ENCODE results near the gene CARD8. TPM values are rescaled to one million over a fixed set of nuclear protein-coding genes. Genes with fewer than 3 reads are reported as not detected.

CARD8 gene
- total RNA-seq, 1 experiment from 2014 or later, result 8.7 TPM

DNA sequence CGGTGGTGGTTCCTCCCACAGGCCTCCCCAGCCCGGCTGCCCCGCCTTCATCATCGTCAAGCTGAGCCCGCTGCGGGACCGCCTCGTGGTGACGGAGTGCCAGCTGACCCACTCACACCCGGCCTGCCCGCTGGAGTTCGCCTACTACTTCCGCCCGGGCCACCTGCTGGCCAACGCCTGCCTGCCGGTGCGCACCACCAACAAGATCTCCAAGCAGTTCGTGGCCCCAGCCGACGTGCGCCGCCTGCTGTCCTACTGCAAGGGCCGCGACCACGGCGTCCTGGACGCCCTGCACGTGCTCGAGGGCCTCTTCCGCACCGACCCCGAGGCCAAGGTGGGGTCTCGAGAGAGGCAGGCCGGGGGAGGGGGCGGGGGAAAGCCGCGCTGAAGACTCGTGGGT, 73.3 kb downstream of the CARD8 start:
- Histone ChIP-seq H3K9ac (ENCODE audit: low read length) (no peak overlapping the region), H3K4me2 (ENCODE audit: low read length) (no peak overlapping the region), H3K27ac (ENCODE audit: low read length) (no peak overlapping the region), H4K20me1 (ENCODE audit: low read length) (no peaks in the 10 kb centered on the region), H2AFZ (ENCODE audit: low read length) (no peak overlapping the region), H3F3A (ENCODE audit: low read length, unreplicated experiment) (no peaks in the 10 kb centered on the region), H3K4me3 (ENCODE audit: low read length) (no peak overlapping the region), H3K9me2 (replicated peaks; ENCODE audit: low read length) (no peaks in the 10 kb centered on the region), H3K4me1 (ENCODE audit: insufficient read depth, low read length) (no peaks in the 10 kb centered on the region), H3K9me3 (ENCODE audit: low read length) (no peaks in the 10 kb centered on the region), H3K36me3 (ENCODE audit: low read depth, low read length) (0 out of 2 replicates have a peak, but pooled peaks cover 4% of the 10 kb centered on the region), H3K27me3 (ENCODE audit: low read length) (no peaks in the 10 kb centered on the region), H3K79me2 (ENCODE audit: low read length) (no peaks in the 10 kb centered on the region)
- BruUV-seq (replicated peaks), result no TSS peak
- DNase-seq (no peak), ATAC-seq (no peak)
- ChIA-PET POLR2A (ENCODE audit: unreplicated experiment) (no interaction called here), CTCF (no interaction called here)
- intact Hi-C loops (cut with micrococcal nuclease), result no loop called here
- TF ChIP-seq, protein P1, sequence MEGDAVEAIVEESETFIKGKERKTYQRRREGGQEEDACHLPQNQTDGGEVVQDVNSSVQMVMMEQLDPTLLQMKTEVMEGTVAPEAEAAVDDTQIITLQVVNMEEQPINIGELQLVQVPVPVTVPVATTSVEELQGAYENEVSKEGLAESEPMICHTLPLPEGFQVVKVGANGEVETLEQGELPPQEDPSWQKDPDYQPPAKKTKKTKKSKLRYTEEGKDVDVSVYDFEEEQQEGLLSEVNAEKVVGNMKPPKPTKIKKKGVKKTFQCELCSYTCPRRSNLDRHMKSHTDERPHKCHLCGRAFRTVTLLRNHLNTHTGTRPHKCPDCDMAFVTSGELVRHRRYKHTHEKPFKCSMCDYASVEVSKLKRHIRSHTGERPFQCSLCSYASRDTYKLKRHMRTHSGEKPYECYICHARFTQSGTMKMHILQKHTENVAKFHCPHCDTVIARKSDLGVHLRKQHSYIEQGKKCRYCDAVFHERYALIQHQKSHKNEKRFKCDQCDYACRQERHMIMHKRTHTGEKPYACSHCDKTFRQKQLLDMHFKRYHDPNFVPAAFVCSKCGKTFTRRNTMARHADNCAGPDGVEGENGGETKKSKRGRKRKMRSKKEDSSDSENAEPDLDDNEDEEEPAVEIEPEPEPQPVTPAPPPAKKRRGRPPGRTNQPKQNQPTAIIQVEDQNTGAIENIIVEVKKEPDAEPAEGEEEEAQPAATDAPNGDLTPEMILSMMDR (conservative IDR thresholded peaks at IDR 0.05; ENCODE audit: low read depth, low read length), result no peak
- TF ChIP-seq EZH2phosphoT487 (IDR thresholded peaks at IDR 0.05; ENCODE audit: borderline replicate concordance, low read length), result no peak
- TF ChIP-seq EZH2 (IDR thresholded peaks at IDR 0.05; ENCODE audit: low read length, unreplicated experiment), result no peak

GRCh38 chr19:48181505-48181904, 74.2 kb downstream of the CARD8 start:
- no peaks in the 10 kb centered on the region for H4K20me1 ChIP-seq (ENCODE audit: low read length)
- H3K9me2 ChIP-seq (replicated peaks; ENCODE audit: low read length), result no peaks in the 10 kb centered on the region
- no peak overlapping the region for H3K27ac ChIP-seq (ENCODE audit: low read length)
- H3K9ac ChIP-seq (ENCODE audit: low read length), result no peak overlapping the region
- DNase-seq (no peak), ATAC-seq (no peak)
- TF ChIP-seq EZH2 (IDR thresholded peaks at IDR 0.05; ENCODE audit: low read length, unreplicated experiment) (no peak), EZH2phosphoT487 (IDR thresholded peaks at IDR 0.05; ENCODE audit: borderline replicate concordance, low read length) (no peak)
- TF ChIP-seq, protein P1 (conservative IDR thresholded peaks at IDR 0.05; ENCODE audit: low read depth, low read length), result no peak
- no peaks in the 10 kb centered on the region for H3F3A ChIP-seq (ENCODE audit: low read length, unreplicated experiment)
- H3K36me3 ChIP-seq (ENCODE audit: low read depth, low read length), result 0 out of 2 replicates have a peak, but pooled peaks cover 4% of the 10 kb centered on the region
- no peak overlapping the region for H3K4me2 ChIP-seq (ENCODE audit: low read length)
- ChIA-PET POLR2A (ENCODE audit: unreplicated experiment) (no interaction called here), CTCF (no interaction called here)
- no TSS peak for BruUV-seq (replicated peaks)
- intact Hi-C loops (cut with micrococcal nuclease), result no loop called here
- no peaks in the 10 kb centered on the region for H3K27me3 ChIP-seq (ENCODE audit: low read length)
- no peak overlapping the region for H3K4me3 ChIP-seq (ENCODE audit: low read length)
- no peaks in the 10 kb centered on the region for H3K79me2 ChIP-seq (ENCODE audit: low read length)
- no peaks in the 10 kb centered on the region for H3K9me3 ChIP-seq (ENCODE audit: low read length)
- no peak overlapping the region for H2AFZ ChIP-seq (ENCODE audit: low read length)
- H3K4me1 ChIP-seq (ENCODE audit: insufficient read depth, low read length), result no peaks in the 10 kb centered on the region

DNA sequence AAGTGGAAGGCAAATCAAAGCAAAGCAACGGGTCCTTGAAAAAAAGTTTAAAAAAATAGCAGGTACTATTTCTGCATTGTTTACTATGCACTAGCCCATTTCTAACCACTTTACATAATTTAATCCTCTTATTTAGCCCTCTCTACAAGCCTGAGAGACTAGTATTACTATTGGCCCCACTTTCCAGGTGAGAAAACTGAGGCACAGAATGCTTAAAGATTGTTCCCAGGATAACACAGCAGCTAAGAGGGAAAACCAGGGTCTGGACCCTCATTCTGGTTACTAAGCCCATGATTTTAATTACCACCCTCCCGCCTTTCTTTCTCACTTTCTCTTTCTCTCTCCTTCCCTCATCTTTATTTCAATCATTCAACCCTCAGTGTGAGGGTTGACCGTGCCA, 79.5 kb downstream of the CARD8 start:
- TF ChIP-seq, protein P1 (conservative IDR thresholded peaks at IDR 0.05; ENCODE audit: low read depth, low read length), result no peak
- no peak for TF ChIP-seq EZH2 (IDR thresholded peaks at IDR 0.05; ENCODE audit: low read length, unreplicated experiment)
- TF ChIP-seq EZH2phosphoT487 (IDR thresholded peaks at IDR 0.05; ENCODE audit: borderline replicate concordance, low read length), result no peak
- no peaks in the 10 kb centered on the region for H3F3A ChIP-seq (ENCODE audit: low read length, unreplicated experiment)
- POLR2A ChIA-PET (ENCODE audit: unreplicated experiment), result no interaction called here
- H3K4me3 ChIP-seq (ENCODE audit: low read length), result no peak overlapping the region
- H3K27me3 ChIP-seq (ENCODE audit: low read length), result no peaks in the 10 kb centered on the region
- 0 out of 2 replicates have a peak, but pooled peaks cover under 1% of the 10 kb centered on the region for H3K36me3 ChIP-seq (ENCODE audit: low read depth, low read length)
- no TSS peak for BruUV-seq (replicated peaks)
- no peaks in the 10 kb centered on the region for H4K20me1 ChIP-seq (ENCODE audit: low read length)
- no peak overlapping the region for H2AFZ ChIP-seq (ENCODE audit: low read length)
- intact Hi-C loops (cut with micrococcal nuclease), result no loop called here
- no peak for DNase-seq
- H3K27ac ChIP-seq (ENCODE audit: low read length), result no peak overlapping the region
- no peak overlapping the region for H3K9ac ChIP-seq (ENCODE audit: low read length)
- H3K9me3 ChIP-seq (ENCODE audit: low read length), result no peaks in the 10 kb centered on the region
- no peaks in the 10 kb centered on the region for H3K9me2 ChIP-seq (replicated peaks; ENCODE audit: low read length)
- H3K79me2 ChIP-seq (ENCODE audit: low read length), result peaks cover 6% of the 10 kb centered on the region
- ATAC-seq, result no peak
- CTCF ChIA-PET, result no interaction called here
- no peak overlapping the region for H3K4me2 ChIP-seq (ENCODE audit: low read length)
- H3K4me1 ChIP-seq (ENCODE audit: insufficient read depth, low read length), result peaks cover 3% of the 10 kb centered on the region; the same call in 1 of the 2 replicates
